Measurements from ENCODE around the gene ZNF26. TPM values are rescaled to one million over a fixed set of nuclear protein-coding genes. Genes with fewer than 3 reads are reported as not detected.
A peak's percentile ranks its signal among the peaks of the same experiment; 100 is the strongest.
"Not testable (repeated sequence)": the region's sequence is repeated elsewhere in the genome, so short reads cannot be mapped to it uniquely, and the experiment has no call there.

Gene ZNF26
- total RNA-seq, 1 donor from 2014 or later = 7.2 TPM

DNA sequence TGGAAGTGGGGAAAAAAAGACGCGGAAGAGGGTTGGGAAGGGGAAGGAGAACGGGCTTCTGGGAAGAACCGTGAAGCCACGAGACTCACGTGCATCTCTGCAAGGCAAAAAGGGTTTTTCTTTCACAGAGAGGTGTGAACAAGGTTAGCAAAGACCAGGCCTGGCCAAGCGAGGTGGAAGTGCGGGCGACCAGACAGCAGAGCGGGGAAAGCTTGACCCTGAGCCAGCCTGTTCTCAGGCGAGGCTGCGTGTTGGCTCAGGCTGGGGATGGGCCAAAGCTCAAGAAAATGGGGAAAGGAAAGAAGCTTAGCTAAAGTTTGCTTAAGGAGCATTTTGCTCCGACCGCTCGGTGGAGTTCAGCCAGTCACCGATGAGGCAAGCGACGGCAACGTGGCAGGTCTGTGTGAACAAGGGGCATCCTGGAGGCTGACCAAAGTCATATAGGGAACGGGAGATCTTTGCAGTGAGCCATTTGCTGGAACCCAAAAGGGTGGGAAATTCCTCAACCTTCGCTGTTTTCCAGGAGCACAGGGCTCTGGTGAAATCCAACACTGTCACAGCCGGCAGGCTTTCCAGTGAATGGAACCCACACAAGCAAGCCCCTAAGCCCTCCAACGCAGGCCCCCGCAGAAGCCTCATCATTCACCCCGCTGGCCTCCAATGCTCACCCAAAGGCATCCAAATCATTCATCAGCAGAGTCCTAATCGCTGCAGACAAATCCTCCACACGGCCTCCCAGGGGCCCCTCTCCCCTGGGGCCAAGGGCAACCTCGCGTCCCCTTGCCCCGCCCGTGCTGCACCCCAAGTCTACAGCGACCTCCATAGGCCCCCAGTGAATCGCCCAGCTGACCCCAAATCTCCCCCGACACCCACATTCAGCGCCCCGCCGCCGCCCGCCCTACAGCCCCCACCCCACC is 30.8 kb upstream of the ZNF26 start:
- DNase-seq (ENCODE audit: low read depth in 2 of 2) = peak; percentile 15 to 65

DNA sequence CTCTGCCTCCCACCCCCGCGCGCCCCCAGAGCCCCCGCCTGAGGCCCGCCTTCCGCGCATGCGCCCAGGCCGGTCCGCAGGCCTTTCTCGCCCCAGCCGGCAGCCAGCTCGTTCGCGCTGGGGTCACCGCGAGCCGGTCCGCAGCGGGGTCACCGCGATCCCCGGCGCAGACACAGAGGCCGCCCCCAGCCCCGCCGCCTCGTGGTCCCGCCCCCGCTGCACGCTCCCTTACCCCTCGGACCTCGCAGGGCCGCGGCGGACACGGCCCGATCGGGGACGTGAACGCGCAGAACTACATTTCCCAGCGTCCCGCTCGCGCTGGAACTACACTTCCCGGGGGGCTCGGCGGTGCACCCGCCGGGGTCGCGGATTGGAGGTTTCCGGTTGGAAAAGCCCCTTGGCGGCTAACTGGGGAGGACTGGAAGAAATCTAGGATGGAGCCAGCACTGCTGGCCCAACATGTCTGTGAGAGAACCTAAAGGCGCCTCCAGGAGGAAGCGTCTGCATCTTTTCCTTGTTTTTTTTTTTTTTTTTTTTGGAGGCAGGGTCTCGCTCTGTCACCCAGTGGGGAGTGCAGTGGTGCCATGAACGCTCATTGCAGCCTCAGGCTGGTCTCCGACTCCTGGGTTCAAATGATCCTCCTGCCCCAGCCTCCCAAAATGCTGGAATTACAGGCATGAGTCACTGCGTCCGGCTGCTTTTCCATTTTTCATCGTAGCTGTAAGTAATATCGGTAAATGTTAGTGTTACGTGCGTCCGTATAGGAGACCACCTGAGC is 30.0 kb upstream of the ZNF26 start, which contains the start of gene ZNF605:
ZNF605 (minus strand) TSS at position 296 of the 778 bp plus-strand sequence. CDS start 10,671 bp downstream, outside the sequence.
- peak; percentile 80 to 90 for DNase-seq (ENCODE audit: low read depth in 2 of 2)

DNA sequence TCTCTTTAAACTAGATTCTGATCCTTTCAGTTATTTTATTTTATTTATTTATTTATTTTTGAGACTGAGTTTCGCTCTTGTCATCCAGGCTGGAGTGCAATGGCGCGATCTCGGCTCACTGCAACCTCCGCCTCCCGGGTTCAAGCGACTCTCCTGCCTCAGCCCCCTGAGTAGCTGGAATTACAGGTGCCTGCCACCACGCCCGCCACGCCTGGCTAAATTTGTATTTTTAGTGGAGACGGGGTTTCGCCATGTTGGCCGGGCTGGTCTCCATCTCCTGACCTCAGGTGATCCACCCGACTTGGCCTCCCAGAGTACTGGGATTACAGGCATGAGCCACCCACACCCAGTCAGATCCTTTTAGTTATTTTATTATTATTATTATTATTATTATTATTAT is 24.4 kb upstream of the ZNF26 start:
- not testable (repeated sequence) for DNase-seq (ENCODE audit: low read depth in 2 of 2)

DNA sequence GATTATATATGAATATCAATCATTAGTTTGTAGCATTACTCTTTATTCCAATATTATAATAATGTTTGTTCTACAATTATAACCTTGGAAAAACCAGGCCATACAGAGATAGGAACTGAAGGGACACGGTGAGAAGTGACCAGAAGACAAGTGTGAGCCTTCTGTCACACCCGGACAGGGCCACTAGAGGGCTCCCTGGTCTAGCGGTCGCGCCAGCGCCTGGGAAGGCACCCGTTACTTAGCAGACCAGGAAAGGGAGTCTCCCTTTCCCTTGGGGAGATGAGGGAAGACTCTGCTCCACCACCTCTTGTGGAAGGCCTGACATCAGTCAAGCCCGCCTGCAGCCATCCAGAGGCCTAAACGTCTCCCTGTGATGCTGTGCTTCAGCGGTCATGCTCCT is 22.2 kb upstream of the ZNF26 start:
- peak in 1 of 2 donors; percentile 31 for DNase-seq (ENCODE audit: low read depth in 2 of 2)

DNA sequence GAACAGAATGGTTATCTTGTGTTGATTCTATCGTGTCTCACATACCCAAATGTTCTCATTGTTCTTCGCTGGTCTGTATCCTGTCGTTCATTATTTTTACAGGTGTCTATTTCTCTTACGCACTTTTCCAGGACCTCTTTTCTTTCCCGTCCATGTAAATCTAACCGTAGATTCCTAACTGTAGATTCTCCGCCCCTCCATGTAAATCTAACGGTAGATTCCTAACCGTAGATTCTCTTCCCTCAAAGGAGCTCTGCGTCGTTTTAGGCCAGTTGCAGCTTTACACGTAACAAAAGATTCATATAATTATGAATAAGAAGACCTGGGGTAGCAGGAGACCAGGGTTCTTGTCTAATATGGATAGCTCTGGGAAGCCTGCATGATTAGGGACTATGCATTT is 20.4 kb upstream of the ZNF26 start:
- DNase-seq (ENCODE audit: low read depth in 2 of 2) = no peak

DNA sequence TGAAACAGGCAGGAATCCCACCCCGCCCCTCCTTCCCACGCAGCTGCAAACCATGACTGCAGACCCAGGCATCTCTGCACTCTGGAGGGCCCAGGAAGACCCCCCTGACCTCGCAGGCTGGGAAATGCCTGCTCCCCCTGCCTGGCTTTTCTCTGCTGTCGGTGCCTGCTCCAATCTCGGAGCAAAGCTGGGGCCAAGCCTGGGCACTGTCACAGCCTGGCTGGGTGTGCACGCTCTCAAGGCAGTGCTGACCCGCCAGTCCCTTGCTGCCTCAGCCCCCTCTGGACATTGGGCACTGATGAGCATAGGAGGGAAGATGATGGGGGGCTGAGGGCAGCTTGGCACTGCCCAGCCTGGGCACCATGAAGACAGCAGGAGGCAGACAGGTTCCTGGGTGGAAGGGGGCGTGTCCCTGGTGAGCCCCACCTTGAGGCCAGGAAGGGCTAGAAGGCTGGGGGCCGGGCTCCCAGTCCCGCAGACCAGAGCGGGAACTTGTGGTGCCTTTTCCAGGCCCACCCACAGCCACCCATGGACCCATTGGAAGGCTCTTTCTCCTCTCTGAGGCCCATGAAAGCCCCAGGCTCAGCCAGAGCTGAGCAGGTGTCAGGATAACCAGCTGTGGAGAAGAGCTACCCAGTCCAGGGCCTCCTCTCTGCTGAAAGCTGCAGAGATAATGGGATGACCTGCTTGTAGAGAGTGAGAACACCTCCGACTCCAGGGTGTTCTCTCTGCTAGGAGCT is 19.3 kb upstream of the ZNF26 start:
- DNase-seq (ENCODE audit: low read depth in 2 of 2) = no peak

DNA sequence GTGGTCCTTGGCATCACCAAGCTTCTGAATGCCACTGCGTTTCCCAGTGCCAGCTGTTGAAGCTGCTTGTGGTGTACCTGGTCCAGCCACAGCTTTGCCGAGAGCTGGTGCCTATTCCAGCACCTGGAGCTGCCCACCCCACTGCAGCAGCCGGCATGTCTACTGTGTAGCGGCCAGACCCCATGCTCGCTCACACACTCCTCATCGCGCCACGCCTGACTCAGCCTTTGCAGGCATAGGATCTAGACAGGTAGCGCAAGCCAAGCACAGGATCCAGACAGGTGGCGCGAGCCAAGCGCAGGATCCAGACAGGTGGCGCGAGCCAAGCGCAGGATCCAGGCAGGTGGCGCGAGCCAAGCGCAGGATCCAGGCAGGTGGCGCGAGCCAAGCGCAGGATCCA is 18.4 kb upstream of the ZNF26 start:
- no peak for DNase-seq (ENCODE audit: low read depth in 2 of 2)

DNA sequence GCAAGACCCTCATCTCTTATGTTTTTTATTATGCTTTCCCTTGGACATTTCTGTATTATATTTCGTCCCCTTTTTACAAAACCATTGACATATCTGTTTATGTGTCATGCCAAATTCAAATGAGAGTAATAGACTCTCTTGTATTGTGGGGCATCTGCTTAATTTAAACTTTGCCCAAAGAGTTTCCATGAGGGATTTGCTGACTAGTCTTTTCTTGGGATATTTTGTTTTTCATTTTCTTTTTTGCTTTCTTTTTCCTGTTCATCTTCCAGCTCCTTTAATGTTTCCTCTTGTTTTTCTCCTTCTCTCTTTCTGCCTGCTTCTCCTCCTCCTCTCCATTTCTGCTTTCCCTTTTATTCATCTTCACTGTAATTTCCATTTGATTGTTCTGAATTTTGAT is 13.8 kb upstream of the ZNF26 start:
- no peak for DNase-seq (ENCODE audit: low read depth in 2 of 2)

DNA sequence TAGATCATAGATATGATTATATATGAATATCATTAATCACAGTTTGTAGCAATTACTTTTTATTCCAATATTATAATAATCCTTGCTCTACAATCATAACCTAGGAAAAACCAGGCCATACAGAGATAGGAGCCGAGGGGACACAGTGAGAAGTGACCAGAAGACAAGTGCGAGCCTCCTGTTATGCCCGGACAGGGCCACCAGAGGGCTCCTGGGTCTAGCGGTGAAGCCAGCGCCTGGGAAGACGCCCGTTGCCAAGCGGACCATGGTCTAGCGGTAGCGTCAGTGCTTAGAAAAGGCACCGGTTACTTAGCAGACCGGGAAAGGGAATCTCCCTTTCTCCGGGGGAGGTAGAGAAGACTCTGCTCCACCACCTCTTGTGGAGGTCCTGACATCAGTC is 9.3 kb upstream of the ZNF26 start:
- DNase-seq (ENCODE audit: low read depth in 2 of 2) = peak in 1 of 2 donors; percentile 21

DNA sequence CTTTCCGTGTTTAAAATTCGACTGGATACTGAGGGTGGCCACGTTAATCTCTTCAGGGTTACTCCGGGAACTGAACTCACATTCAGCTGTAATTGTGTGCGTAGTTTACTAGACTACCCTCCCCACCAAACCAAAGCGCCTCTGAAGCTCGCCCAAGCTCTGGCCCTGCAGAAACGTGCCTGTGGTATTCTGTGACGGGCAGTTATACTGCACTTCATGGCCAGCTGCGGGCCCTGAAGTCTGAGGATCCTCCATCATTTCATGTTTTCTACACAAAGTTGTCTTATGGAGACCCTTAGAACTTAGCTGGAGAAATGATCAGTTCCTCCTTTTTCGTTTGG is 688 bp downstream of the ZNF26 start:
- DNase-seq (ENCODE audit: low read depth in 2 of 2) = peak in 1 of 2 donors; percentile 40

DNA sequence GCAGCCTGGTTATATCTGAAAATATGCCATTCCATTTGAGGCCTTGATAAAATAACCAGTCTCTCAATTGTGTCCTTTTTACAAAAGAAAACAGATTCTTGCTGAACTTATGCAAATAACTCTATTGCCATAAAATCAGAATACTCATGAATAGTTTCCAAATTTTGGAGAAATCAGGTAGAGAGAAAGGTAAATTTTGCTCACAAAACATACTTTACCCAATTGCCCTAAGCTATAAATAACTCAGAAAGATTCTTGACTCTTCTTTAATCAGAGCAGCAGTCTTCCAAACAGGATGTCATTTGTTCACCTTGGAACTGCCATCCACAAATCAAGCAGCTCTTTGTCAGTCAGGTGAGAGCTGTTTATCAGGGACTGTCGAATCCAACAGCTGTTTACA is 12.6 kb downstream of the ZNF26 start:
- DNase-seq (ENCODE audit: low read depth in 2 of 2) = no peak

DNA sequence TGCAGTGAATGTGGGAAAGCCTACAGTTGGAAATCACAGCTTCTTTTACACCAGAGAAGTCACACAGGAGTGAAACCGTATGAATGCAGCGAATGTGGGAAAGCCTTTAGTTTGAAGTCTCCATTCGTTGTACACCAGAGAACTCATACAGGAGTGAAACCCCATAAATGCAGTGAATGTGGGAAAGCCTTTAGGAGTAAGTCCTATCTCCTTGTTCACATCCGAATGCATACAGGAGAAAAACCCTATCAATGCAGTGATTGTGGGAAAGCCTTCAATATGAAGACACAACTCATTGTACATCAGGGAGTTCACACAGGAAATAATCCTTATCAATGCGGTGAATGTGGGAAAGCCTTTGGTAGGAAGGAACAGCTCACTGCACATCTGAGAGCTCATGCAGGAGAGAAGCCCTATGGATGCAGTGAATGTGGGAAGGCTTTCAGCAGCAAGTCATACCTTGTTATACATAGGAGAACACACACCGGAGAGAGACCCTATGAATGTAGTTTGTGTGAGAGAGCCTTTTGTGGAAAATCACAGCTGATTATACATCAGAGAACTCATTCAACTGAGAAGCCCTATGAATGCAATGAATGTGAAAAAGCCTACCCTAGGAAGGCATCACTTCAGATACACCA is 24.6 kb downstream of the ZNF26 start:
- no peak for DNase-seq (ENCODE audit: low read depth in 2 of 2)

DNA sequence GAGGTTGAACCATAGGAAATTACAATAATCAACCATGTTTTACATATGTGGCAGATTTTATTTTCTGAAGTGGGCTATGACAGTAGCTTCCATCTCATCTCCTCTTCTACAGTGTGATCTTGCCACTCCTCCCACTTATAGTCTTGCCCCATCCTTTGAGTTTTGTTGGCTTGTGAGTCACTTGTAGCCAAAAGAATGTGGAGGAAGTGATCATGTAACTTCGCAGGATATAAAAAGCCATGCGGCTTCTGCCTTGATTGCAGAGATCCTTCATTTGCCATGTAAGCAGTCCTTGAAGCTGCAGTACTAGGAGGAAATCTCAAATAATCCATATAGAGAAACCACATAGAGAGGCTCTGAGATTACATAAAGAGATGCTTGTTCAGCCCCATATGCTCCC is 37.4 kb downstream of the ZNF26 start:
- no peak for DNase-seq (ENCODE audit: low read depth in 2 of 2)

DNA sequence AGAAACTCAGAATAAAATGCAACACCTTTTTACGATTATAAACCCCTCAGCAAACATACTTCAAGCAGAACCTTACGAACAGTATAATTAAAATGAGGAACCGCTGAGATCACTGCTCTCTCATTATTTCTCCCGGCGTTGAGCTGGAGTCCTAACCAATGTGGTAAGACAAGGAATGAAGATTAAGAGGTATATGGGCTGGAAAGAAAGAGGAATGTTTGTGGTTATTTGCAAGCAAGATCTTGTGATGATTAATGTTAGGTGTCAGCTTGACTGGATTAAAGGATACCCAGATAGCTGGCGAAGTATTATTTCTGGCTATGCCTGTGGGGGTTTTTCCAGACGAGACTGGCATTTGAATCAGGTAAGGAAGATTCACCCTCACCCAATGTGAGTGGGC is 40.8 kb downstream of the ZNF26 start:
- DNase-seq (ENCODE audit: low read depth in 2 of 2) = no peak

DNA sequence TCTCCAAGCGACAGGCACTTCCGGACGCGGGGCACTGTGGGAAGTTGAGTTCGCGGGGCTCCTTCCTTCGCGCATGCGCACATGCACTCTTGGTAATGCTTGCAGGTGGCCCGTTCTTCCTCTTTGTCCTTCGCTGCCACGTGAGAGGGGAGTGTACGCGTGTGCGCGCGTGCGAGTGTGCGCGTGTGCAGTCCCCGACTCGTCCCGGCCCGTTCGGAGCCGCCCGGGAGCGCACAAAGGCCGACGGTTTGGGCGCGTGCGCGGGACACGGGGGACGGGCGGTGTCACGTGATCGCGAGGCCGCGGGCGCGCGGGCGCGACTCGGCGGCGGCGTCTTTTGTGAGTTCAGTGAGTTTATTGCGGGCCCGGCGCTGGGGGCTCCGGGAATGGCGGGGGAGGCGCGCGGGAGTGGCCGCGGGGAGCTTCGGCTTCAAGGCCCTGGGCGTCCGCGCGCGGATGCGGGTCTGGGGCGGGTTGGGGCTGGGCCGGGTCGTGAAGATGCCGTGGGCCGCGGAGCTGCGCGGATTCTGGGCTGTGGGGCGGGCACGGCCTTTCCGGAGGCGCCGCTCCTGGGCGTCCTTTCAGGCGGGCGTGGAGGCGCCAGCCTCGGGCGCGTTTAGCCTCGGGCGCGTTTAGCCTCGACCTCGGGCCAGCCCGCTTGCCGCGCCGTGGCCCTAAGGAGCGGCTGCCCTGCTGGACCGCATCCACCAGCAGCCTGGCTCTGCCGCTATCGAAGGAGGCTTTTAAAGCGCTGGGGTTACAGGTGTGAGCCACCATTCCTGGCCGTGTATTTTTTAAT is 51.2 kb downstream of the ZNF26 start, which contains the start of gene ZNF84:
ZNF84 (plus strand) TSS at position 303 of the 799 bp plus-strand sequence. CDS start 3,959 bp downstream, outside the sequence.
- peak; percentile 98 to 99 for DNase-seq (ENCODE audit: low read depth in 2 of 2)

DNA sequence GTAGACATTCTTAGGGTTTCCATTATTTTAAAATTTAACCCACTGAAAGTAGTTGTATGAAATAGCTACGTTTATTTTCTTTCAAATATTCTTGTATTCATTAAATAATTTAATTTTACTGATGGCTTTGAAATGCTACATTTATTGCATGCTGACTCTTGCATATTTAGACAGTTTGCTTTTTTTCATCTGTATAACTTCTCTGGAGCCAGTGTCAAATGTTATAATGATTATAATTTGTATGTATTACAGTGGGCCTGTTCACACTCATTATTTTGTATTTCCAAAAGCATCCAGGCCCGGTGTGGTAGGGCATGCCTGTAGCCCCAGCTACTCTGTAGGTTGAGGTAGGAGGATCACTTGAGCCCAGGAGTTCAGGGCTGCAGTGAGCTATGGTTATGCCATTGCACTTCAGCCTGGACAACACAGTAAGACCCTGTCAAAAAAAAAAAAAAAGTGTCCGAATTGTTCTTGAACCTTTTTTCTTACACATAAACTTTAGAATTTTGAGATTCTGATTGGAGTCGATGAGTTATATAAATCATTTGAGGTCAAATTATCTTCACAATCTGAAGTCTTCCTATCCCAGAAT is 52.0 kb downstream of the ZNF26 start:
- DNase-seq (ENCODE audit: low read depth in 2 of 2) = no peak

DNA sequence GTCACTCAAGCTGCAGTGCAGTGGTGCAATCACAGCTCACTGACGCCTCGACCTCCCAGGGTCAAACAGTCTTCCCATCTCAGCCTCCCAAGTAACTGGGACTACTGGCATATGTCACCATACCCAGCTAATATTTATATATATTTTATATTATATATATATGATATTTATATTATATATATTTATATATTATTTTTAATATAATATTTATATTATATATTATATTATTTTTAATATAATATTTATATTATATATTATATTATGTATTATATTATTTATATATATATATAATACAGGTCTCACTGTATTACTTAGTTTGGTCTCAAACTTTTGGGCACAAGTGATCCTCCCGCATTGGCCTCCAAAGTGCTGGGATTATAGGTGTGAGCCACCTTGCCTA is 60.5 kb downstream of the ZNF26 start:
- no peak for DNase-seq (ENCODE audit: low read depth in 2 of 2)

DNA sequence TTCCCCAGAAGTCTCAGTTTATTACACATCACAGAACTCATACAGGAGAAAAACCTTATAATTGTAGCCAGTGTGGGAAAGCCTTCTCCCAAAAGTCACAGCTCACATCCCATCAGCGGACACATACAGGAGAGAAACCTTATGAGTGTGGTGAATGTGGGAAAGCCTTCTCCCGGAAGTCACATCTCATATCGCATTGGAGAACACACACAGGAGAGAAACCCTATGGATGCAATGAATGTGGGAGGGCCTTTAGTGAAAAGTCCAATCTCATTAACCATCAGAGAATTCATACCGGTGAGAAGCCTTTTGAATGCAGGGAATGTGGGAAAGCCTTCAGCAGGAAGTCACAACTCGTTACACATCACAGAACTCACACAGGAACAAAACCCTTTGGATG is 71.3 kb downstream of the ZNF26 start:
- no peak for DNase-seq (ENCODE audit: low read depth in 2 of 2)

DNA sequence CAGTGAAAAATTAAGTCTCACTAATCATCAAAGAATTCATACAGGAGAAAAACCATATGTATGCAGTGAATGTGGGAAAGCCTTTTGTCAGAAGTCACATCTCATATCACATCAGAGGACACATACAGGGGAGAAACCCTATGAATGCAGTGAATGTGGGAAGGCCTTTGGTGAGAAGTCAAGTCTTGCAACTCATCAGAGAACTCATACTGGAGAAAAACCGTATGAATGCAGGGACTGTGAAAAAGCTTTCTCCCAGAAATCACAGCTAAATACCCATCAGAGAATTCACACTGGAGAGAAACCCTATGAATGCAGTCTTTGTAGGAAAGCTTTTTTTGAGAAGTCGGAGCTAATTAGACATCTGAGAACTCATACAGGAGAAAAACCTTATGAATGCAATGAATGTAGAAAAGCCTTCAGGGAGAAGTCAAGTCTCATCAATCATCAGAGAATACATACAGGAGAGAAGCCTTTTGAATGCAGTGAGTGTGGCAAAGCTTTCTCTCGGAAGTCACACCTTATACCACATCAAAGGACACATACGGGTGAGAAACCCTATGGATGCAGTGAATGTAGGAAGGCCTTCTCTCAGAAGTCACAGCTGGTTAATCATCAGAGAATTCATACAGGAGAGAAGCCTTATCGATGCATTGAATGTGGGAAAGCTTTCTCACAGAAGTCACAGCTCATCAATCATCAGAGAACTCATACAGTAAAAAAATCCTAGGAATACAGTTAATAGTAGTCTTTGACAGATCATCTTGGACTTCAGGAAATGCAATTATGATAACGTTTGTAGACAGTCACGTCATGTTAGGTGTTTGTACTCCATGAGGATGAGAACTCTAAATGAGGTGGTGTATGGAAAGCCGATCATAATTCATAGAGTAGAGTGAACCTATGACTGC is 72.3 kb downstream of the ZNF26 start:
- no peak for DNase-seq (ENCODE audit: low read depth in 2 of 2)

Data from dermis microvascular lymphatic vessel endothelial cell (primary cell).